SK-N-SH (cell line): Measurements from ENCODE around the gene LCN15.

Experiments
- CHD2 ChIP-seq: fragments of 150-350 bp; IDR thresholded peaks from 2 replicates; pipeline ENCODE4 v1.6.1; 2018; ENCODE audit warnings: low read length; ENCODE audit not compliant: partially characterized antibody
- EZH2phosphoT487 ChIP-seq: fragments of 200-600 bp; sonication (generic); IDR thresholded peaks from 2 replicates; pipeline ENCODE4 v1.6.1; 2017; ENCODE audit warnings: low read depth, mixed run types, mild to moderate bottlenecking, antibody characterized with exemption, moderate library complexity, borderline replicate concordance
- GABPA ChIP-seq: IDR thresholded peaks from 2 replicates; pipeline ENCODE4 v1.4.0; 2012; ENCODE audit warnings: low read depth, mild to moderate bottlenecking
- GATA2 ChIP-seq: sonication (generic); formaldehyde crosslinking; IDR thresholded peaks from 2 replicates; pipeline ENCODE4 v1.5.0; 2020; ENCODE audit warnings: mild to moderate bottlenecking, missing genetic modification reagents
- NRF1 ChIP-seq: IDR thresholded peaks from 2 replicates; pipeline ENCODE4 v1.6.1; 2012; ENCODE audit warnings: low read depth, mild to moderate bottlenecking, low read length
- RFX5 ChIP-seq: IDR thresholded peaks from 2 replicates; pipeline ENCODE4 v1.6.1; 2012; ENCODE audit warnings: mild to moderate bottlenecking, improper control_type of control experiment, low read length
- SIN3A ChIP-seq: IDR thresholded peaks from 2 replicates; pipeline ENCODE4 v1.6.1; 2012; ENCODE audit warnings: low read depth, mild to moderate bottlenecking, low read length, moderate library complexity, borderline replicate concordance
- SMC3 ChIP-seq: IDR thresholded peaks from 2 replicates; pipeline ENCODE4 v1.6.1; 2012; ENCODE audit warnings: low read depth, low read length, improper control_type of control experiment
- TAF1 ChIP-seq: IDR thresholded peaks from 2 replicates; pipeline ENCODE4 v1.6.1; 2012; ENCODE audit warnings: low read depth, mild to moderate bottlenecking, low read length, moderate library complexity, borderline replicate concordance
- USF2 ChIP-seq: fragments of 150-350 bp; IDR thresholded peaks from 2 replicates; pipeline ENCODE4 v1.6.1; 2017; ENCODE audit warnings: antibody characterized with exemption, low read length, low read depth, borderline replicate concordance
- YY1 ChIP-seq: IDR thresholded peaks from 2 replicates; pipeline ENCODE4 v1.4.0; 2012; ENCODE audit warnings: low read depth, mild to moderate bottlenecking
- TF ChIP-seq, protein P1 (sequence below): fragments of 200-600 bp; sonication (generic); IDR thresholded peaks from 2 replicates; pipeline ENCODE4 v1.6.1; 2017; ENCODE audit warnings: antibody characterized with exemption, mild to moderate bottlenecking, moderate library complexity

DNA sequence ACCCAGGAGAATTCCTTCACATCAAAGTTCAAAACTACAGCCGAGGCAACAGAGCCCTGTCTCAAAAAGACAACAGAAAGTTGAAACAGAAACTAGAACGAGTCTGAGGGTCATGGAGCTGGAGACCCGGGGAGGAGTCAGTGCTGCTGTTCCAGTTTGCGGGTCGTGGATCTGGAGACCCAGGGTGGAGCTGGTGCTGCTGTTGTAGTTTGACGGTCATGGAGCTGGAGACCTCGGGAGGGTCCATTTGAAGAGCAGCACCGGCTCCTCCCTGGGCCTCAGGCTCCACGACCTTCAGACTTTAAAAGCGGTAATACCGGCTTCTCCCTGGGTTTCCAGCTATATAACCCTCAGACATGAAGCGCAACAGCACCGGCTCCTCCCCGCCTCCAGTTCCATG, 13.0 kb upstream of the LCN15 start:
- TF ChIP-seq, protein P1, sequence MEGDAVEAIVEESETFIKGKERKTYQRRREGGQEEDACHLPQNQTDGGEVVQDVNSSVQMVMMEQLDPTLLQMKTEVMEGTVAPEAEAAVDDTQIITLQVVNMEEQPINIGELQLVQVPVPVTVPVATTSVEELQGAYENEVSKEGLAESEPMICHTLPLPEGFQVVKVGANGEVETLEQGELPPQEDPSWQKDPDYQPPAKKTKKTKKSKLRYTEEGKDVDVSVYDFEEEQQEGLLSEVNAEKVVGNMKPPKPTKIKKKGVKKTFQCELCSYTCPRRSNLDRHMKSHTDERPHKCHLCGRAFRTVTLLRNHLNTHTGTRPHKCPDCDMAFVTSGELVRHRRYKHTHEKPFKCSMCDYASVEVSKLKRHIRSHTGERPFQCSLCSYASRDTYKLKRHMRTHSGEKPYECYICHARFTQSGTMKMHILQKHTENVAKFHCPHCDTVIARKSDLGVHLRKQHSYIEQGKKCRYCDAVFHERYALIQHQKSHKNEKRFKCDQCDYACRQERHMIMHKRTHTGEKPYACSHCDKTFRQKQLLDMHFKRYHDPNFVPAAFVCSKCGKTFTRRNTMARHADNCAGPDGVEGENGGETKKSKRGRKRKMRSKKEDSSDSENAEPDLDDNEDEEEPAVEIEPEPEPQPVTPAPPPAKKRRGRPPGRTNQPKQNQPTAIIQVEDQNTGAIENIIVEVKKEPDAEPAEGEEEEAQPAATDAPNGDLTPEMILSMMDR = no peak
- TF ChIP-seq YY1 = no peak
- TF ChIP-seq USF2 = no peak
- no peak for TF ChIP-seq EZH2phosphoT487
- TF ChIP-seq TAF1 = no peak
- TF ChIP-seq RFX5 = no peak
- TF ChIP-seq CHD2 = no peak
- no peak for TF ChIP-seq SIN3A
- TF ChIP-seq GABPA = no peak
- TF ChIP-seq SMC3 = no peak
- no peak for TF ChIP-seq NRF1
- TF ChIP-seq GATA2 = no peak
